ENCODE measurements around the gene SIRPA. TPM values are rescaled to one million over a fixed set of nuclear protein-coding genes. Genes with fewer than 3 reads are reported as not detected.
A peak's percentile ranks its signal among the peaks of the same experiment; 100 is the strongest.

The SIRPA gene
- polyA plus RNA-seq, 1 donor (not counting 4 experiments of a cell fraction or from before 2014, with no cell fraction given): 23.7 TPM

DNA sequence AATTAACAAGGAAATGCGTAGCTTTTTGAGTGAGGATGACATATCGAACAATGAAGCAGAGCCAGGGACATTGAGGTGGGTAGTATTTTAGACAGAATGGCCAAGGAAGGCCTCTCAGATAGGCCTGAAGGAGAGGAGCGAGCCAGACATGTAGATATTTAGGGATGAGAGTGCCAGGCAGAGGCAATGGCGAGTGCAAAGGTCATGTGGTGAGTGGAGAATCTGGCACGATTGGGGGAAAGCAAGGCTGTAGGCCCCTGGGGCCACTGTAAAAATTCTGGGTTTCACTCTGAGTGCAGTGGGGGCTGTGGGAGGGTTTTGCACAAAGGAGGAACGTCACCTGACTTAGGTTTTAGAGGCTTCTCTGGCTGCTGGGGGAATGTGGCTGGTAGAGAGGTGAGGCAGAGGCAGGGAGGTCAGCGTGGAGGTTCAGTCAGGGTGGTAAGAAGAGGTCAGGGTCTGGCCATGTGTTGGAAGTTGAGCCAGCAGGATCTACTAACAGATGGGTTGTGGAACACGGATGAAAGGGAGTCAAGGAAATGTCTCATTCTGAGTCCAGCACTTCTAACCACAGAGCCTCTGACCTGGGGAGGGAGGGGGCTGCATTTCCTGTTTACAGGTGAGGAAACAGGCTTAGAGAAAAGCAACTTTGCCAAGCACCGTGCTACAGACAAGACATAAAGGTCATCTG lies 11.3 kb downstream of the SIRPA start:
- Histone ChIP-seq H3K4me3 (ENCODE audit: control insufficient read depth in 2 of 3, extremely low read depth in 1 of 3, insufficient read depth in 2 of 3, low read depth in 1 of 3, low read length in 3 of 3) (no peak overlapping the region), H3K4me2 (ENCODE audit: control insufficient read depth, extremely low read depth, insufficient read depth, low read depth, low read length) (no peak overlapping the region), H3K9me1 (ENCODE audit: control insufficient read depth, extremely low read depth, insufficient read depth, low read length) (peaks cover 6% of the 10 kb centered on the region), H3K27ac (ENCODE audit: control insufficient read depth, insufficient read depth, low read length) (no peak overlapping the region), H2AFZ (ENCODE audit: control insufficient read depth, low read length) (no peak overlapping the region), H4K20me1 (ENCODE audit: control insufficient read depth, extremely low read depth, insufficient read depth, low read length) (peaks cover 28% of the 10 kb centered on the region), H3K9me3 (ENCODE audit: control insufficient read depth, low read depth, low read length) (no peaks in the 10 kb centered on the region), H3K36me3 (ENCODE audit: control insufficient read depth in 2 of 2, extremely low read depth in 1 of 2, insufficient read depth in 2 of 2, low read length in 2 of 2) (peaks cover 17 to 32% of the 10 kb centered on the region in 2 experiments), H3K79me2 (ENCODE audit: control insufficient read depth, insufficient read depth, low read length) (peaks cover 82% of the 10 kb centered on the region), H3K4me1 (ENCODE audit: control insufficient read depth, extremely low read depth, insufficient read depth, low read length) (peaks cover 15% of the 10 kb centered on the region), H3K27me3 (ENCODE audit: control insufficient read depth, extremely low read depth, insufficient read depth, low read length) (no peaks in the 10 kb centered on the region), H3K9ac (ENCODE audit: control insufficient read depth, extremely low read depth, insufficient read depth, low read length) (no peak overlapping the region)
- FAIRE-seq (peak; percentile 20), DNase-seq (ENCODE audit: low read depth, low spot score) (no peak)
- dilution Hi-C loops (cut with MboI; ENCODE audit: extremely low pct_ligation_motif_present, low sequenced_read_pairs): no loop called here
- TF ChIP-seq, protein P1, sequence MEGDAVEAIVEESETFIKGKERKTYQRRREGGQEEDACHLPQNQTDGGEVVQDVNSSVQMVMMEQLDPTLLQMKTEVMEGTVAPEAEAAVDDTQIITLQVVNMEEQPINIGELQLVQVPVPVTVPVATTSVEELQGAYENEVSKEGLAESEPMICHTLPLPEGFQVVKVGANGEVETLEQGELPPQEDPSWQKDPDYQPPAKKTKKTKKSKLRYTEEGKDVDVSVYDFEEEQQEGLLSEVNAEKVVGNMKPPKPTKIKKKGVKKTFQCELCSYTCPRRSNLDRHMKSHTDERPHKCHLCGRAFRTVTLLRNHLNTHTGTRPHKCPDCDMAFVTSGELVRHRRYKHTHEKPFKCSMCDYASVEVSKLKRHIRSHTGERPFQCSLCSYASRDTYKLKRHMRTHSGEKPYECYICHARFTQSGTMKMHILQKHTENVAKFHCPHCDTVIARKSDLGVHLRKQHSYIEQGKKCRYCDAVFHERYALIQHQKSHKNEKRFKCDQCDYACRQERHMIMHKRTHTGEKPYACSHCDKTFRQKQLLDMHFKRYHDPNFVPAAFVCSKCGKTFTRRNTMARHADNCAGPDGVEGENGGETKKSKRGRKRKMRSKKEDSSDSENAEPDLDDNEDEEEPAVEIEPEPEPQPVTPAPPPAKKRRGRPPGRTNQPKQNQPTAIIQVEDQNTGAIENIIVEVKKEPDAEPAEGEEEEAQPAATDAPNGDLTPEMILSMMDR (optimal IDR thresholded peaks at IDR 0.05 in 1 of 3, IDR thresholded peaks at IDR 0.05 in 1 of 3, conservative IDR thresholded peaks at IDR 0.05 in 1 of 3; ENCODE audit: extremely low read depth in 1 of 3, insufficient read depth in 2 of 3, low read length in 3 of 3): no peak
- no peak for TF ChIP-seq EZH2 (IDR thresholded peaks at IDR 0.05; ENCODE audit: low read length)

DNA sequence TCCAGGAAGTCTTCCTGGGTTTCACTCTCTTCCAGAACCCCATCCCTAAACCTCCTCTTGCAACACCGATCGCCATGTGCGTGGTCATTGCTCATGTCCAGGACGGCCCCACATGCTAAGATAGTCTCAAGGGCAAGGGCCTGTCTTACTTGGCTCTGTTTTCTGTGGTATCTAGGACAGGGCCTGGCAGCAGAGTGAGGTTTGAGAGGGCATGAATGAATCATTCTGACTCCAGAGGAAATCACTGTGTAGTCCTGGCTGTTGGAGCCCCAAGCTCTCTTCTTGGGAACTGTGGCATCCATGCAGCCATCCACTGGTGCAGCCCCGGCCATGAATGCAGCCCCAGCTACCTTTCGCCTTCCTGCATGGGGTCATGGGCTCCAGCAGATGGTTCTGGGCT lies 12.4 kb downstream of the SIRPA start:
- no peaks in the 10 kb centered on the region for H3K9me3 ChIP-seq (ENCODE audit: control insufficient read depth, low read depth, low read length)
- peaks cover 15 to 32% of the 10 kb centered on the region in 2 experiments for H3K36me3 ChIP-seq (ENCODE audit: control insufficient read depth in 2 of 2, extremely low read depth in 1 of 2, insufficient read depth in 2 of 2, low read length in 2 of 2)
- peaks cover 76% of the 10 kb centered on the region for H3K79me2 ChIP-seq (ENCODE audit: control insufficient read depth, insufficient read depth, low read length)
- dilution Hi-C loops (cut with MboI; ENCODE audit: extremely low pct_ligation_motif_present, low sequenced_read_pairs): no loop called here
- no peak overlapping the region for H3K9ac ChIP-seq (ENCODE audit: control insufficient read depth, extremely low read depth, insufficient read depth, low read length)
- H3K9me1 ChIP-seq (ENCODE audit: control insufficient read depth, extremely low read depth, insufficient read depth, low read length): peaks cover 6% of the 10 kb centered on the region
- H3K27me3 ChIP-seq (ENCODE audit: control insufficient read depth, extremely low read depth, insufficient read depth, low read length): no peaks in the 10 kb centered on the region
- H2AFZ ChIP-seq (ENCODE audit: control insufficient read depth, low read length): no peak overlapping the region
- H3K27ac ChIP-seq (ENCODE audit: control insufficient read depth, insufficient read depth, low read length): no peak overlapping the region
- no peak overlapping the region for H3K4me2 ChIP-seq (ENCODE audit: control insufficient read depth, extremely low read depth, insufficient read depth, low read depth, low read length)
- no peak for TF ChIP-seq EZH2 (IDR thresholded peaks at IDR 0.05; ENCODE audit: low read length)
- TF ChIP-seq, protein P1 (optimal IDR thresholded peaks at IDR 0.05 in 1 of 3, IDR thresholded peaks at IDR 0.05 in 1 of 3, conservative IDR thresholded peaks at IDR 0.05 in 1 of 3; ENCODE audit: extremely low read depth in 1 of 3, insufficient read depth in 2 of 3, low read length in 3 of 3): no peak
- peaks cover 21% of the 10 kb centered on the region for H4K20me1 ChIP-seq (ENCODE audit: control insufficient read depth, extremely low read depth, insufficient read depth, low read length)
- FAIRE-seq (peak; percentile 70), DNase-seq (ENCODE audit: low read depth, low spot score) (no peak)
- no peak overlapping the region for H3K4me3 ChIP-seq (ENCODE audit: control insufficient read depth in 2 of 3, extremely low read depth in 1 of 3, insufficient read depth in 2 of 3, low read depth in 1 of 3, low read length in 3 of 3)
- peaks cover 26% of the 10 kb centered on the region for H3K4me1 ChIP-seq (ENCODE audit: control insufficient read depth, extremely low read depth, insufficient read depth, low read length)
